HuH-7.5 (cell line): ENCODE measurements around the gene GRIA1.
"Not testable (repeated sequence)": the region's sequence is repeated elsewhere in the genome, so short reads cannot be mapped to it uniquely, and the experiment has no call there.

Experiments used
- DNase-seq: peaks from one replicate; pipeline ENCODE4 v3.0.0; 2011; ENCODE audit warnings: low spot score

The GRIA1 gene

DNA sequence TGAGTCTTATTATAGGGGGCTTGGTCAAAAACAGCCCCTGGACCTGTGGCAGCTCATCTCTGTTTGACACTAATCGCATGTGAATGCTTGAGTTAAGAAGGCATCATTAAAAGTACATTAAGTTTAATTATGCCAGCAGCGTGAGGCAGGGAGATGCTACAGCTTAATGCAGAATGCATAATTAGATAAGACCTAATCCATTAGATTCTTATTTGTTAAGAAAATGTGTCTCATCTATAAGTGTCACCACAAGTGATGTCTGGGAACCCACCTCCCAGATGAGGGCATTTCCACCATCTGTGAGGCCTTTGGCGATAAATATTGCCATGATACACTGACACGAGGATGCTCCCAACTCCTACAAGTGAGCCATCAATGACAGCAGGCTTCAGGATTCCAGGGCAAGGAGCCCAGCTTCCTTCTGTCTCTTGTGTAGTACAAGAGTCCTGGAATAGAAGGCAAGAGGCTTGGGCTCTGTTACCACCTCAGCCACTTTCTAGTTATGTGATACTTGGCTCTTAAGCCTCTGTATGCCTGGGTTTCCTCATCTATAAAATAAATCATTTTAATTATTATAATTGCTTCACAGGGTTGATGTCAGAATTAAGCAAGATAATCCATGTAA lies 345.5 kb downstream of the GRIA1 start:
- DNase-seq = no peak

DNA sequence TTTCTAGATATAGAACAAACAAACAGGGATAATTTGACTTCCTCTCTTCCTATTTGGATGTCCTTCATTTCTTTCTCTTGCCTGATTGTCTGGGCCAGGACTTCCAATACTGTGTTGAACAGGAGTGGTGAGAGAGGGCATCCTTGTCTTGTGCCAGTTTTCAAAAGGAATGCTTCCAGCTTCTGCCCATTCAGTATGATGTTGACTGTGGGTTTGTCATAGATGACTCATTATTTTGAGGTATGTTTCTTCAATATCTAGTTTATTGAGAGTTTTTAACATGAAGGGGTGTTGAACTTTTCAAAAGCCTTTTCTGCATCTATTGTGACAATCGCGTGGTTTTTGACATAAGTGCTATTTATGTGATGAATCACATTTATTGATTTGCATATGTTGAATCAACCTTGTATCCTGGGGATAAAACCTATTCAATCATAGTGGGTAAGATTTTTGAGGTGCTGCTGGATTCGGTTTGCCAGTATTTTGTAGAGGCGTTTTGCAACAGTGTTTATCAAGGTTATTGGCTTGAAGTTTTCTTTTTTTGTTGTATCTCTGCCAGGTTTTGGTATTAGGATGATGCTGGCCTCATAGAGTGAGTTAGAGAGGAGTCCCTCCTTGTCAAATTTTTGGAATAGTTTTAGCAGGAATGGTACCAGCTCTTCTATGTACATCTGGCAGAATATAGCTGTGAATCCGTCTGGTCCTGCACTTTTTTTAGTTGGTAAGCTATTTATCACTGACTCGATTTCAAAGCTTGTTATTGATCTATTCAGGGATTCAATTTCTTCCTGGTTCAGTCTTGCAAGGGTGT lies 359.0 kb downstream of the GRIA1 start:
- not testable (repeated sequence) for DNase-seq

DNA sequence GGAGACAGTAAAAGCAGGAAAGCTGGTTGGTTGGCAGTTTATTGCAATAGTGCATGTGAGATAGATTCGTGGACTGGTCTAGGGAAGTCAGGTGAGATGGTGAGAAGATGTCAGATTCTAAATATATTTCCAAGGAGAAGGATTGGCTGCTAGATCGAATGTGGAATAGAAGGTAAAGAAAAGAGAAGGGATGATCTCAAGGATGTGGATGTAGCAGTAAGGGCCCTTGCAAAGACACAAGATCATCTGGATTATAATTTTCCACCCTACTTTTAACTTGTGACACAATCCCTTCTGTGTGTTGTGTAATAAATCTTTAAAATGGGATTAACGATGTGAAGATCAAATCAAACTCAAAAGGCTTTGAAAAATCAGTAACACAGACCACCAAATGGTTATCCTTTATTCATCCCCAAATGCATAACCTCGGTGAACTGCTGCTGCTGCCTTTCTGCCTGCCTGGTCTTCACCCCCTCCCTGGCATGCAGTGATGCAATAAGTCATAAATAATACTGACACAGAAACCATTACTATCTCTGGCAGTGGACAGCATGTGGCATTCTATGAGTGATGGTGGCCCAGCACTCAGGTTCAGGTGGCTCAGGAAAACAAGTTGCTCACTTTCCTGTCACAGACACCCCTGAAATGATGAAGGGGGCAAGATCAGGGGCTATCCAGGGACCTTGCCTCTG lies 369.9 kb downstream of the GRIA1 start:
- DNase-seq = no peak

DNA sequence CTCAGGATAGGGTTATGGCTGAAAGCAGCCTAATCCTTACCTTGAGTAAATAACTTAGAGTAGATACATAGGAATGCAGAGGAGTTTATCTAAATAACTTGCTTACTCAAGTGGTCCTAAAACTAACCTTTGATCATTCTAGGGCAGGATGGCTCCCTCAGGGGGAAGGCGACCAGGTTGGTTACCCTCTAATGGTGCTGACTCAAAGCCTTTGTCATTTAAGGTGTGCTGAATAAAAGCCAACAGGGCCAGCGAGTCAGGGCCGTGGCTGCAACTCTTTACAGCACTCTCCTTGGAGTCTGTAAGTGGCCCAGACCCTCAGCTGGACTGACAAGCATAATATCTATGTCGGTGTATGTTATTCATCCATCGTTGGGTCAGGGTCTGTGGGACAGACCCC lies 372.4 kb downstream of the GRIA1 start:
- DNase-seq = not testable (repeated sequence)
